OCI-LY1 (cell line): ENCODE data around the gene CCER1.

Experiments
- H2AFZ ChIP-seq: fragments of 200-600 bp; sonication (generic), shearing (Covaris generic); 2 replicates; pipeline ENCODE4 v1.6.0; 2014; ENCODE audit warnings: antibody characterized with exemption, mild to moderate bottlenecking, low read length
- H3F3A ChIP-seq: fragments of 200-600 bp; sonication (generic), shearing (Covaris generic); 2 replicates; pipeline ENCODE4 v1.6.0; 2014; ENCODE audit warnings: mild to moderate bottlenecking, antibody characterized with exemption, low read length, moderate library complexity; ENCODE audit not compliant: insufficient read depth
- H3K27ac ChIP-seq: fragments of 200-600 bp; sonication (generic); 2 replicates; pipeline ENCODE4 v1.5.1; 2014; ENCODE audit warnings: low read length, mixed run types, mild to moderate bottlenecking, low read depth; ENCODE audit not compliant: poor library complexity, severe bottlenecking
- H3K27me3 ChIP-seq: fragments of 200-600 bp; sonication (generic); 2 replicates; pipeline ENCODE4 v1.6.0; 2014; ENCODE audit warnings: antibody characterized with exemption, mild to moderate bottlenecking, low read length, moderate library complexity; ENCODE audit not compliant: insufficient read depth
- H3K36me3 ChIP-seq: fragments of 200-600 bp; sonication (generic); 2 replicates; pipeline ENCODE4 v1.6.1; 2014; ENCODE audit warnings: mild to moderate bottlenecking, antibody characterized with exemption, low read length, moderate library complexity, mixed read lengths; ENCODE audit not compliant: insufficient read depth
- H3K4me1 ChIP-seq: fragments of 200-600 bp; sonication (generic); 2 replicates; pipeline ENCODE4 v1.5.1; 2014; ENCODE audit warnings: mild to moderate bottlenecking, low read length, moderate library complexity; ENCODE audit not compliant: insufficient read depth, severe bottlenecking
- H3K4me2 ChIP-seq: fragments of 200-600 bp; sonication (generic), shearing (Covaris generic); 2 replicates; pipeline ENCODE4 v1.6.1; 2014; ENCODE audit warnings: low read length
- H3K4me3 ChIP-seq: fragments of 200-600 bp; sonication (generic); 2 replicates; pipeline ENCODE4 v1.5.1; 2014; ENCODE audit warnings: low read length, low read depth, mild to moderate bottlenecking, mixed read lengths; ENCODE audit not compliant: poor library complexity, severe bottlenecking
- H3K79me2 ChIP-seq: fragments of 200-600 bp; shearing (Covaris generic); 2 replicates; pipeline ENCODE4 v1.6.1; 2016; ENCODE audit warnings: mixed run types, low read length, mixed read lengths; ENCODE audit not compliant: insufficient read depth
- H3K9ac ChIP-seq: fragments of 200-600 bp; sonication (generic), shearing (Covaris generic); 2 replicates; pipeline ENCODE4 v1.6.1; 2014; ENCODE audit warnings: mild to moderate bottlenecking, low read length, mixed read lengths
- H3K9me2 ChIP-seq: fragments of 200-600 bp; sonication (generic), shearing (Covaris generic); 2 replicates; pipeline ENCODE4 v1.6.1; 2014; ENCODE audit warnings: low read depth, mild to moderate bottlenecking, low read length, mixed read lengths
- H3K9me3 ChIP-seq: fragments of 200-600 bp; shearing (Covaris generic); 2 replicates; pipeline ENCODE4 v1.6.1; 2014; ENCODE audit warnings: low read length, mixed read lengths
- H4K20me1 ChIP-seq: fragments of 200-600 bp; sonication (generic), shearing (Covaris generic); 2 replicates; pipeline ENCODE4 v1.6.0; 2016; ENCODE audit warnings: mild to moderate bottlenecking, low read length; ENCODE audit not compliant: insufficient read depth
- CTCF ChIP-seq: fragments of 200-600 bp; sonication (generic), shearing (Covaris generic); IDR thresholded peaks from 2 replicates; pipeline ENCODE4 v1.5.1; 2017; ENCODE audit warnings: mild to moderate bottlenecking, antibody characterized with exemption, low read length, moderate library complexity, mixed read lengths
- EZH2 ChIP-seq: fragments of 200-600 bp; sonication (generic), shearing (Covaris generic); IDR thresholded peaks from 2 replicates; pipeline ENCODE4 v1.8.0; 2017; ENCODE audit warnings: borderline replicate concordance, mixed run types, mild to moderate bottlenecking, antibody characterized with exemption, low read length, moderate library complexity, mixed read lengths

CCER1 gene

GRCh38 chr12:90954921-90955320 lies at the start of gene CCER1:
TSS of gene CCER1 (minus strand) at chr12:90955176. CDS start at chr12:90954742, 434 bp downstream.
- Histone ChIP-seq H2AFZ (no peak within 1 kb of the TSS), H3K36me3 (no peaks in the 10 kb centered on the region), H3F3A (no peaks in the 10 kb centered on the region), H3K27me3 (no peaks in the 10 kb centered on the region), H3K4me1 (no peaks in the 10 kb centered on the region), H3K4me3 (no peak within 1 kb of the TSS), H3K4me2 (no peak within 1 kb of the TSS), H3K79me2 (no peaks in the 10 kb centered on the region), H3K27ac (no peak within 1 kb of the TSS), H4K20me1 (no peaks in the 10 kb centered on the region), H3K9me2 (no peaks in the 10 kb centered on the region), H3K9ac (no peak within 1 kb of the TSS), H3K9me3 (no peaks in the 10 kb centered on the region)
- TF ChIP-seq EZH2 = no peak
- no peak for TF ChIP-seq CTCF

- Histone ChIP-seq H3K27me3 (no peaks in the 10 kb centered on the region), H3K4me2 (no peak overlapping the region), H3K9ac (no peak overlapping the region), H4K20me1 (no peaks in the 10 kb centered on the region), H3K4me1 (no peaks in the 10 kb centered on the region), H3K9me3 (no peaks in the 10 kb centered on the region), H3K4me3 (no peak overlapping the region), H3K79me2 (no peaks in the 10 kb centered on the region), H3F3A (no peaks in the 10 kb centered on the region), H3K27ac (no peak overlapping the region), H2AFZ (no peak overlapping the region), H3K36me3 (no peaks in the 10 kb centered on the region), H3K9me2 (no peaks in the 10 kb centered on the region)
- TF ChIP-seq CTCF = no peak
- no peak for TF ChIP-seq EZH2
Measured at GRCh38 chr12:91003737-91004136, 48.8 kb upstream of the CCER1 start.

- Histone ChIP-seq H2AFZ (no peak overlapping the region), H3K4me2 (no peak overlapping the region), H3K9me2 (no peaks in the 10 kb centered on the region), H3K79me2 (no peaks in the 10 kb centered on the region), H3F3A (no peaks in the 10 kb centered on the region), H4K20me1 (no peaks in the 10 kb centered on the region), H3K9me3 (no peaks in the 10 kb centered on the region), H3K36me3 (no peaks in the 10 kb centered on the region), H3K9ac (no peak overlapping the region), H3K27me3 (no peaks in the 10 kb centered on the region), H3K4me1 (no peaks in the 10 kb centered on the region), H3K4me3 (no peak overlapping the region), H3K27ac (no peak overlapping the region)
- TF ChIP-seq CTCF = no peak
- no peak for TF ChIP-seq EZH2
Measured at GRCh38 chr12:91001306-91001705, 46.3 kb upstream of the CCER1 start.
